Medulla oblongata (tissue), 1 donor: ENCODE data around the gene CDC42EP3.

ENCODE experiments used
- DNase-seq: peaks from one replicate; pipeline ENCODE4 v3.0.0-alpha.2; 2015; ENCODE audit errors: extremely low spot score

Gene CDC42EP3

GRCh38 chr2:37671009-37671815 lies at the start of gene CDC42EP3:
Gene CDC42EP3 (minus strand): TSS chr2:37671642. CDS start chr2:37646587, 25,055 bp downstream.
- DNase-seq: no peak

- no peak for DNase-seq
Observed at GRCh38 chr2:37721201-37721560, 49.7 kb upstream of the CDC42EP3 start.

GRCh38 chr2:37720533-37721200 lies 49.2 kb upstream of the CDC42EP3 start:
- DNase-seq: no peak

- DNase-seq: no peak
Observed at GRCh38 chr2:37718515-37719161, 47.2 kb upstream of the CDC42EP3 start.

- no peak for DNase-seq
Observed at GRCh38 chr2:37713258-37713700, 41.8 kb upstream of the CDC42EP3 start.

- DNase-seq: no peak
Observed at GRCh38 chr2:37711831-37712230, 40.4 kb upstream of the CDC42EP3 start.

- DNase-seq: no peak
Observed at GRCh38 chr2:37711308-37711731, 39.9 kb upstream of the CDC42EP3 start.

- DNase-seq: no peak
Observed at GRCh38 chr2:37709111-37709510, 37.7 kb upstream of the CDC42EP3 start.

- DNase-seq: no peak
Observed at GRCh38 chr2:37708146-37708545, 36.7 kb upstream of the CDC42EP3 start.

- no peak for DNase-seq
Observed at GRCh38 chr2:37707393-37707792, 36.0 kb upstream of the CDC42EP3 start.

- DNase-seq: no peak
Observed at GRCh38 chr2:37706334-37707183, 35.1 kb upstream of the CDC42EP3 start.

- no peak for DNase-seq
Observed at GRCh38 chr2:37705191-37705590, 33.7 kb upstream of the CDC42EP3 start.

GRCh38 chr2:37698931-37699481 lies 27.6 kb upstream of the CDC42EP3 start:
- no peak for DNase-seq

GRCh38 chr2:37695336-37695735 lies 23.9 kb upstream of the CDC42EP3 start:
- no peak for DNase-seq

- DNase-seq: no peak
Observed at GRCh38 chr2:37692711-37693110, 21.3 kb upstream of the CDC42EP3 start.

GRCh38 chr2:37689751-37690150 lies 18.3 kb upstream of the CDC42EP3 start:
- DNase-seq: no peak

GRCh38 chr2:37688771-37689468 lies 17.5 kb upstream of the CDC42EP3 start:
- no peak for DNase-seq

- DNase-seq: no peak
Observed at GRCh38 chr2:37686792-37687526, 15.5 kb upstream of the CDC42EP3 start.

- DNase-seq: no peak
Observed at GRCh38 chr2:37684809-37685208, 13.4 kb upstream of the CDC42EP3 start.
